H1 (cell line): ENCODE measurements around the gene GSPT1. TPM values are rescaled to one million over a fixed set of nuclear protein-coding genes. Genes with fewer than 3 reads are reported as not detected.

Experiments
- CTCF ChIA-PET: fragments of 300-600 bp; sonication (Branson Sonifier 250); formaldehyde crosslinking; loops from one replicate; lab custom pipeline; 2021; ENCODE audit not compliant: partially characterized antibody; lab: Charles Lee
- POLR2A ChIA-PET: fragments of 300-600 bp; sonication (Branson Sonifier 250); formaldehyde crosslinking; loops from one replicate; lab custom pipeline; 2021; ENCODE audit warnings: inconsistent platforms; ENCODE audit not compliant: partially characterized antibody; lab: Charles Lee
- DNase-seq, 2 experiments: peaks; one replicate each; pipeline versions ENCODE4 v3.0.0 to v3.0.0-alpha.2; 2010 to 2022; ENCODE audit warnings: low spot score in 2 of 2, low read depth in 1 of 2, mixed read lengths in 1 of 2
- FAIRE-seq: peaks from 2 replicates; lab custom pipeline; 2011; peaks lifted over from hg19 to GRCh38; lab: Jason Lieb, UNC
- H2AFZ ChIP-seq: 2 replicates; pipeline ENCODE4 v1.8.1; 2012; ENCODE audit warnings: low read length, inconsistent platforms
- H2AK5ac ChIP-seq: 2 replicates; pipeline ENCODE4 v1.6.1; 2013; ENCODE audit warnings: low read depth, low read length
- H2BK120ac ChIP-seq: replicated peaks from 2 replicates; pipeline ENCODE3; 2013; ENCODE audit warnings: low read depth, low read length, inconsistent platforms
- H2BK12ac ChIP-seq: 2 replicates; pipeline ENCODE4 v1.6.1; 2013; ENCODE audit warnings: low read depth, low read length
- H2BK15ac ChIP-seq: 2 replicates; pipeline ENCODE4 v1.6.1; 2013; ENCODE audit warnings: low read length
- H2BK20ac ChIP-seq: 2 replicates; pipeline ENCODE4 v1.6.1; 2013; ENCODE audit warnings: low read length
- H2BK5ac ChIP-seq: 2 replicates; pipeline ENCODE4 v1.6.1; 2013; ENCODE audit warnings: low read depth, low read length
- H3K14ac ChIP-seq: 2 replicates; pipeline ENCODE4 v1.6.1; 2013; ENCODE audit warnings: inconsistent platforms; ENCODE audit not compliant: insufficient read length
- H3K18ac ChIP-seq: 2 replicates; pipeline ENCODE4 v1.6.1; 2013; ENCODE audit warnings: low read length; ENCODE audit errors: extremely low read depth
- H3K23ac ChIP-seq: 2 replicates; pipeline ENCODE4 v1.6.1; 2013; ENCODE audit warnings: inconsistent platforms; ENCODE audit not compliant: insufficient read length
- H3K23me2 ChIP-seq: 2 replicates; pipeline ENCODE4 v1.6.1; 2013; ENCODE audit warnings: low read depth, low read length
- H3K27ac ChIP-seq: 2 replicates; pipeline ENCODE4 v1.6.1; 2011; ENCODE audit warnings: low read depth, low read length, inconsistent platforms
- H3K27me3 ChIP-seq, 4 experiments: replicated peaks in 1 of 4; 1 replicate in 1 of 4; 2 replicates in 3 of 4; pipeline versions ENCODE4 v1.6.1 to v1.8.1; 2011 to 2013; ENCODE audit warnings: low read length in 3 of 4, mild to moderate bottlenecking in 3 of 4, inconsistent platforms in 2 of 4, mixed read lengths in 2 of 4, moderate library complexity in 1 of 4; ENCODE audit not compliant: control insufficient read depth in 3 of 4, insufficient read depth in 3 of 4; ENCODE audit errors: extremely low read depth in 1 of 4
- H3K36me3 ChIP-seq, 4 experiments: 2 replicates each; pipeline versions ENCODE4 v1.6.1 to v1.8.1; 2011 to 2013; ENCODE audit warnings: mild to moderate bottlenecking in 4 of 4, low read length in 3 of 4, moderate library complexity in 2 of 4, control low read depth in 1 of 4, inconsistent platforms in 1 of 4; ENCODE audit not compliant: insufficient read depth in 4 of 4, control insufficient read depth in 2 of 4
- H3K4ac ChIP-seq: replicated peaks from 2 replicates; pipeline ENCODE3; 2013; ENCODE audit warnings: low read length, low read depth, mixed read lengths, inconsistent platforms; ENCODE audit not compliant: insufficient read length
- H3K4me1 ChIP-seq, 4 experiments: replicated peaks in 1 of 4; 1 replicate in 1 of 4; 2 replicates in 3 of 4; pipeline versions ENCODE4 v1.6.1 to v1.8.1; 2011 to 2013; ENCODE audit warnings: low read length in 3 of 4, inconsistent platforms in 2 of 4, mixed read lengths in 1 of 4; ENCODE audit not compliant: insufficient read depth in 4 of 4, control insufficient read depth in 3 of 4
- H3K4me2 ChIP-seq, 2 experiments: 2 replicates each; pipeline versions ENCODE4 v1.6.1 to v1.8.1; 2011 to 2013; ENCODE audit warnings: low read depth in 2 of 2, low read length in 2 of 2, control low read depth in 1 of 2, inconsistent platforms in 1 of 2, mild to moderate bottlenecking in 1 of 2; ENCODE audit not compliant: insufficient read depth in 1 of 2
- H3K4me3 ChIP-seq, 4 experiments: fragments of 200-600, 300-600 bp in 1 of 4; sonication (generic), shearing (Covaris generic), sonication (Bioruptor Twin) in 1 of 4; 2 replicates each; pipeline versions ENCODE4 v1.5.1 to v1.8.1; 2011 to 2016; ENCODE audit warnings: low read length in 4 of 4, low read depth in 3 of 4, control low read depth in 2 of 4, inconsistent platforms in 2 of 4, mild to moderate bottlenecking in 2 of 4, mixed read lengths in 1 of 4, moderate library complexity in 1 of 4; ENCODE audit not compliant: insufficient read depth in 2 of 4; ENCODE audit errors: extremely low read depth in 1 of 4
- H3K56ac ChIP-seq: replicated peaks from 2 replicates; pipeline ENCODE3; 2013; ENCODE audit warnings: low read depth, mild to moderate bottlenecking, mixed read lengths, low read length, inconsistent platforms; ENCODE audit not compliant: insufficient read length
- H3K79me1 ChIP-seq: 2 replicates; pipeline ENCODE4 v1.6.1; 2013; ENCODE audit warnings: low read depth, low read length, control low read depth
- H3K79me2 ChIP-seq, 2 experiments: 2 replicates each; pipeline versions ENCODE4 v1.6.1 to v1.8.1; 2012 to 2013; ENCODE audit warnings: low read length in 2 of 2, mild to moderate bottlenecking in 2 of 2, inconsistent platforms in 1 of 2; ENCODE audit not compliant: insufficient read depth in 2 of 2, control insufficient read depth in 1 of 2
- H3K9ac ChIP-seq, 4 experiments: replicated peaks in 1 of 4; 1 replicate in 1 of 4; 2 replicates in 3 of 4; pipeline versions ENCODE4 v1.6.1 to v1.8.1; 2011 to 2013; ENCODE audit warnings: low read depth in 3 of 4, low read length in 3 of 4, control low read depth in 2 of 4, mild to moderate bottlenecking in 2 of 4, moderate library complexity in 2 of 4, inconsistent platforms in 1 of 4; ENCODE audit errors: extremely low read depth in 1 of 4
- H3K9me3 ChIP-seq, 2 experiments: 2 replicates each; pipeline versions ENCODE4 v1.6.1 to v1.8.1; 2012 to 2013; ENCODE audit warnings: mild to moderate bottlenecking in 2 of 2, moderate library complexity in 2 of 2, control low read depth in 1 of 2, inconsistent platforms in 1 of 2, low read depth in 1 of 2, low read length in 1 of 2, mixed read lengths in 1 of 2; ENCODE audit not compliant: insufficient read depth in 2 of 2
- H4K20me1 ChIP-seq, 2 experiments: replicated peaks in 1 of 2; 2 replicates each; pipeline versions ENCODE3 to v1.8.1; 2011 to 2013; ENCODE audit warnings: inconsistent platforms in 2 of 2, low read length in 2 of 2, mild to moderate bottlenecking in 1 of 2; ENCODE audit not compliant: insufficient read depth in 2 of 2, control insufficient read depth in 1 of 2
- H4K5ac ChIP-seq: 2 replicates; pipeline ENCODE4 v1.6.1; 2013; ENCODE audit warnings: low read length, low read depth, mixed read lengths, inconsistent platforms; ENCODE audit not compliant: insufficient read length
- H4K8ac ChIP-seq: 2 replicates; pipeline ENCODE4 v1.8.0; 2013; ENCODE audit warnings: mild to moderate bottlenecking, moderate library complexity, low read length, inconsistent platforms; ENCODE audit not compliant: insufficient read depth; ENCODE audit errors: extremely low read depth
- H4K91ac ChIP-seq: replicated peaks from 2 replicates; pipeline ENCODE3; 2013; ENCODE audit warnings: low read length, mixed read lengths, inconsistent platforms; ENCODE audit not compliant: insufficient read length
- BCL11A ChIP-seq, 2 experiments: IDR thresholded peaks; one replicate each; pipeline ENCODE4 v1.6.1; 2011; ENCODE audit warnings: low read depth in 2 of 2, low read length in 2 of 2, mild to moderate bottlenecking in 2 of 2
- EZH2 ChIP-seq: fragments of 200-600 bp; sonication (generic); IDR thresholded peaks from 2 replicates; pipeline ENCODE4 v1.7.1; 2012; ENCODE audit warnings: low read depth, mild to moderate bottlenecking, moderate library complexity, low read length, inconsistent platforms; ENCODE audit not compliant: severe bottlenecking
- HDAC6 ChIP-seq: IDR thresholded peaks from one replicate; pipeline ENCODE4 v1.7.1; 2012; ENCODE audit warnings: low read depth, mild to moderate bottlenecking, inconsistent platforms, low read length, moderate library complexity
- JUND ChIP-seq: IDR thresholded peaks from 2 replicates; pipeline ENCODE4 v1.6.1; 2011; ENCODE audit warnings: mild to moderate bottlenecking, improper control_type of control experiment, low read length
- NANOG ChIP-seq: IDR thresholded peaks from 2 replicates; pipeline ENCODE4 v1.6.1; 2011; ENCODE audit warnings: low read length, low read depth, mild to moderate bottlenecking, inconsistent platforms; ENCODE audit not compliant: insufficient read depth, poor library complexity, severe bottlenecking
- RAD21 ChIP-seq, 2 experiments: IDR thresholded peaks in 1 of 2; conservative IDR thresholded peaks in 1 of 2; 2 replicates each; pipeline ENCODE4 v1.6.1; 2011; ENCODE audit warnings: low read depth in 2 of 2, low read length in 2 of 2, improper control_type of control experiment in 1 of 2, inconsistent platforms in 1 of 2, mild to moderate bottlenecking in 1 of 2, moderate library complexity in 1 of 2
- SP4 ChIP-seq: IDR thresholded peaks from 2 replicates; pipeline ENCODE4 v1.6.1; 2012; ENCODE audit warnings: low read length, inconsistent platforms
- TEAD4 ChIP-seq: IDR thresholded peaks from 2 replicates; pipeline ENCODE4 v1.6.1; 2012; ENCODE audit warnings: low read depth, low read length, inconsistent platforms, mixed read lengths
- ZNF274 ChIP-seq: IDR thresholded peaks from 2 replicates; pipeline ENCODE4 v1.7.0; 2012; ENCODE audit warnings: low read length, borderline replicate concordance; ENCODE audit errors: extremely low read depth
- WGBS, 2 experiments: shearing (Covaris generic) in 1 of 2; methylation state at CpG; one replicate each; pipeline versions ENCODE4 v1.1.6 to v1.1.7; 2013 to 2015; ENCODE audit warnings: low lambda C conversion rate in 2 of 2, mixed read lengths in 2 of 2, inconsistent platforms in 1 of 2, low coverage in 1 of 2, missing lambda C conversion rate in 1 of 2; ENCODE audit not compliant: insufficient replicate concordance in 2 of 2, insufficient coverage in 1 of 2, insufficient read length in 1 of 2; ENCODE audit errors: extremely low coverage in 1 of 2, missing lambda C conversion rate in 1 of 2; 5-methylcytosine and 5-hydroxymethylcytosine counted together
- polyA plus RNA-seq, 7 experiments: library from polyadenylated mRNA; depleted of rRNA in 3 of 7; stranded (reverse) in 5 of 7; unstranded in 2 of 7; fragments of >200 nt in 5 of 7; fragments of 200-250 nt in 2 of 7; gene quantifications; 1 replicate in 5 of 7; 2 replicates in 1 of 7; 4 replicates in 1 of 7; pipeline versions ENCODE4 v1.2.1 to v1.2.3, GENCODE V29; 2011 to 2013; ENCODE audit warnings: missing spikeins in 2 of 7, mixed read lengths in 2 of 7
- total RNA-seq: library from RNA; stranded (reverse); fragmentation: NEBNext Ultra II Directional; extraction: Animal tissue kit (Norgen Biotek cat#: 25700); gene quantifications from 2 replicates; pipeline ENCODE4 v1.2.1, GENCODE V29; 2021

Gene GSPT1
- total and polyA plus RNA-seq, 2 of the 8 experiments (the other 6 are each of a cell fraction or from before 2014, with no cell fraction given), result 51.0 to 204 TPM

- no peak overlapping the region for H3K9ac ChIP-seq
- no peak overlapping the region for H2BK20ac ChIP-seq
- H3K79me2 ChIP-seq, result no peaks in the 10 kb centered on the region
- no peaks in the 10 kb centered on the region for H3K79me1 ChIP-seq
- ChIA-PET CTCF (no interaction called here), POLR2A (no interaction called here)
- no peaks in the 10 kb centered on the region for H3K4me1 ChIP-seq
- H2AFZ ChIP-seq, result no peak overlapping the region; the same call in 1 of the 2 replicates
- no peak overlapping the region for H3K14ac ChIP-seq
- no peak overlapping the region for H3K18ac ChIP-seq
- H3K23ac ChIP-seq, result no peak overlapping the region
- no peak overlapping the region for H2AK5ac ChIP-seq
- no peak overlapping the region for H3K4me3 ChIP-seq
- H4K20me1 ChIP-seq, result no peaks in the 10 kb centered on the region
- no peak overlapping the region for H3K27ac ChIP-seq
- peaks cover 1% of the 10 kb centered on the region; the same call in 1 of the 2 replicates for H3K23me2 ChIP-seq
- no peak overlapping the region for H3K56ac ChIP-seq
- H4K5ac ChIP-seq, result no peak overlapping the region
- 82% methylated on average over 8 of the region's 8 CpGs; no CpG with 5 or more reads in 1 of the 2 experiments for WGBS, 2 experiments
- no peak overlapping the region for H2BK5ac ChIP-seq
- no peak overlapping the region for H4K8ac ChIP-seq
- no peak overlapping the region for H2BK120ac ChIP-seq
- no peak overlapping the region for H3K4me2 ChIP-seq
- no peak overlapping the region for H2BK15ac ChIP-seq
- no peak for DNase-seq
- FAIRE-seq, result no peak
- H3K36me3 ChIP-seq, result no peaks in the 10 kb centered on the region
- no peak overlapping the region for H4K91ac ChIP-seq
- H3K9me3 ChIP-seq, result no peaks in the 10 kb centered on the region
- H2BK12ac ChIP-seq, result no peak overlapping the region
- no peaks in the 10 kb centered on the region for H3K27me3 ChIP-seq
- H3K4ac ChIP-seq, result no peak overlapping the region
- TF ChIP-seq EZH2 (no peak), NANOG (no peak), BCL11A (IDR thresholded peaks at IDR 0.05; ENCODE audit: low read depth in 2 of 2, low read length in 2 of 2) (no peak), HDAC6 (no peak), SP4 (no peak), ZNF274 (no peak), RAD21 (IDR thresholded peaks at IDR 0.05 in 1 of 2, conservative IDR thresholded peaks at IDR 0.05 in 1 of 2; ENCODE audit: low read depth in 2 of 2, low read length in 2 of 2) (no peak), JUND (no peak), TEAD4 (no peak)
Observed at GRCh38 chr16:11955713-11956123, 40.0 kb upstream of the GSPT1 start.
